CD14-positive monocyte (primary cell): ENCODE measurements around the gene XYLB. TPM values are rescaled to one million over a fixed set of nuclear protein-coding genes. Genes with fewer than 3 reads are reported as not detected.
A peak's percentile ranks its signal among the peaks of the same experiment; 100 is the strongest.

Experiments used
- DNase-seq, 3 donors: peaks; one replicate each; pipeline ENCODE4 v3.0.0-alpha.2; 2011 to 2022
- H2AFZ ChIP-seq: 2 replicates; pipeline ENCODE4 v1.6.0; 2012; ENCODE audit warnings: mild to moderate bottlenecking, low read depth, low read length, inconsistent platforms; ENCODE audit not compliant: insufficient read depth, poor library complexity, severe bottlenecking
- H3K27ac ChIP-seq, 2 donors: 1 replicate in 1 of 2; 2 replicates in 1 of 2; pipeline ENCODE4 v1.5.1; 2012 to 2013; ENCODE audit warnings: low read length in 2 of 2, control low read depth in 1 of 2, inconsistent platforms in 1 of 2, low read depth in 1 of 2, mild to moderate bottlenecking in 1 of 2
- H3K27me3 ChIP-seq, 2 donors: one replicate each; pipeline versions ENCODE4 v1.6.0 to v1.6.1; 2011 to 2013; ENCODE audit warnings: low read length in 2 of 2; ENCODE audit not compliant: control insufficient read depth in 2 of 2, insufficient read depth in 2 of 2
- H3K36me3 ChIP-seq, 2 donors: replicated peaks in 1 of 2; 1 replicate in 1 of 2; 2 replicates in 1 of 2; pipeline versions ENCODE4 v1.5.1 to v1.6.1; 2012 to 2013; ENCODE audit warnings: low read length in 2 of 2, control low read depth in 1 of 2, inconsistent platforms in 1 of 2, mild to moderate bottlenecking in 1 of 2; ENCODE audit not compliant: insufficient read depth in 2 of 2, control insufficient read depth in 1 of 2
- H3K4me1 ChIP-seq, 2 donors: 1 replicate in 1 of 2; 2 replicates in 1 of 2; pipeline versions ENCODE4 v1.5.1 to v1.6.1; 2012 to 2013; ENCODE audit warnings: low read length in 2 of 2, control low read depth in 1 of 2, inconsistent platforms in 1 of 2, mild to moderate bottlenecking in 1 of 2, moderate library complexity in 1 of 2; ENCODE audit not compliant: insufficient read depth in 2 of 2, control insufficient read depth in 1 of 2
- H3K4me2 ChIP-seq: replicated peaks from 2 replicates; pipeline ENCODE3; 2012; ENCODE audit warnings: low read length, moderate library complexity, mild to moderate bottlenecking; ENCODE audit not compliant: poor library complexity, severe bottlenecking; ENCODE audit errors: extremely low read depth
- H3K4me3 ChIP-seq, 3 experiments: fragments of 200-600 bp in 1 of 3; sonication (generic) in 1 of 3; replicated peaks in 1 of 3; 1 replicate in 2 of 3; 2 replicates in 1 of 3; pipeline ENCODE4 v1.5.1; 2011 to 2013; ENCODE audit warnings: low read length in 3 of 3, mild to moderate bottlenecking in 3 of 3, control low read depth in 2 of 3, low read depth in 2 of 3, inconsistent platforms in 1 of 3, moderate library complexity in 1 of 3
- H3K79me2 ChIP-seq: 2 replicates; pipeline ENCODE4 v1.6.0; 2012; ENCODE audit warnings: mild to moderate bottlenecking, control low read depth, inconsistent platforms, low read length, moderate library complexity; ENCODE audit not compliant: insufficient read depth
- H3K9ac ChIP-seq: 2 replicates; pipeline ENCODE4 v1.6.0; 2017; ENCODE audit warnings: low read length, mild to moderate bottlenecking; ENCODE audit not compliant: insufficient read depth, poor library complexity, severe bottlenecking
- H3K9me3 ChIP-seq, 2 donors: replicated peaks in 1 of 2; 1 replicate in 1 of 2; 2 replicates in 1 of 2; pipeline versions ENCODE4 v1.5.1 to v1.6.1; 2012 to 2013; ENCODE audit warnings: low read length in 2 of 2, control low read depth in 1 of 2; ENCODE audit not compliant: control insufficient read depth in 1 of 2, insufficient read depth in 1 of 2
- H4K20me1 ChIP-seq: 2 replicates; pipeline ENCODE4 v1.6.0; 2012; ENCODE audit warnings: mild to moderate bottlenecking, low read length, control low read depth, moderate library complexity; ENCODE audit not compliant: insufficient read depth
- H3K27ac Mint-ChIP-seq, 7 donors: one replicate each; pipeline ENCODE4 v1.8.0; 2020; ENCODE audit warnings: mild to moderate bottlenecking in 7 of 7, mixed read lengths in 7 of 7, moderate library complexity in 6 of 7, inconsistent platforms in 2 of 7
- H3K27me3 Mint-ChIP-seq, 3 donors: one replicate each; pipeline ENCODE4 v1.8.0; 2021 to 2022; ENCODE audit warnings: low read depth in 3 of 3, mild to moderate bottlenecking in 3 of 3, mixed read lengths in 3 of 3, moderate library complexity in 3 of 3, inconsistent platforms in 1 of 3
- H3K36me3 Mint-ChIP-seq, 2 donors: one replicate each; pipeline ENCODE4 v1.8.0; 2020; ENCODE audit warnings: mixed read lengths in 2 of 2, inconsistent platforms in 1 of 2, mild to moderate bottlenecking in 1 of 2
- H3K4me1 Mint-ChIP-seq: one replicate; pipeline ENCODE4 v1.8.0; 2020; ENCODE audit warnings: mild to moderate bottlenecking, mixed read lengths
- H3K4me3 Mint-ChIP-seq, 2 donors: one replicate each; pipeline ENCODE4 v1.8.0; 2020; ENCODE audit warnings: mild to moderate bottlenecking in 2 of 2, mixed read lengths in 2 of 2, moderate library complexity in 1 of 2
- H3K9me3 Mint-ChIP-seq, 7 donors: one replicate each; pipeline ENCODE4 v1.8.0; 2020 to 2022; ENCODE audit warnings: mixed read lengths in 7 of 7, mild to moderate bottlenecking in 6 of 7, moderate library complexity in 6 of 7, inconsistent platforms in 2 of 7
- WGBS: methylation state at CpG from one replicate; pipeline ENCODE4 v1.1.5; 2013; ENCODE audit warnings: missing lambda C conversion rate; ENCODE audit not compliant: insufficient coverage; 5-methylcytosine and 5-hydroxymethylcytosine counted together
- intact Hi-C, 2 donors: fragments of 100-400 bp; cut with micrococcal nuclease; formaldehyde crosslinking; loops; one replicate each; pipeline versions ENCODE4 v1.15.0 to v1.15.1; 2023
- polyA plus RNA-seq, 3 donors: library from polyadenylated mRNA; depleted of rRNA in 1 of 3; unstranded in 2 of 3; stranded (reverse) in 1 of 3; fragments of 300-500 nt in 2 of 3; fragments of >200 nt in 1 of 3; fragmentation: Illumina TruSeq in 2 of 3; gene quantifications; 1 replicate in 2 of 3; 2 replicates in 1 of 3; pipeline ENCODE4 v1.2.3, GENCODE V29; 2012 to 2021
- TF ChIP-seq, protein P1 (sequence below): fragments of 200-600 bp; IDR thresholded peaks from one replicate; pipeline ENCODE4 v1.8.0; 2022; ENCODE audit warnings: antibody characterized with exemption, mild to moderate bottlenecking

Gene XYLB
- polyA plus RNA-seq, 3 donors, result 0.60 to 1.00 (median 0.74) TPM

DNA sequence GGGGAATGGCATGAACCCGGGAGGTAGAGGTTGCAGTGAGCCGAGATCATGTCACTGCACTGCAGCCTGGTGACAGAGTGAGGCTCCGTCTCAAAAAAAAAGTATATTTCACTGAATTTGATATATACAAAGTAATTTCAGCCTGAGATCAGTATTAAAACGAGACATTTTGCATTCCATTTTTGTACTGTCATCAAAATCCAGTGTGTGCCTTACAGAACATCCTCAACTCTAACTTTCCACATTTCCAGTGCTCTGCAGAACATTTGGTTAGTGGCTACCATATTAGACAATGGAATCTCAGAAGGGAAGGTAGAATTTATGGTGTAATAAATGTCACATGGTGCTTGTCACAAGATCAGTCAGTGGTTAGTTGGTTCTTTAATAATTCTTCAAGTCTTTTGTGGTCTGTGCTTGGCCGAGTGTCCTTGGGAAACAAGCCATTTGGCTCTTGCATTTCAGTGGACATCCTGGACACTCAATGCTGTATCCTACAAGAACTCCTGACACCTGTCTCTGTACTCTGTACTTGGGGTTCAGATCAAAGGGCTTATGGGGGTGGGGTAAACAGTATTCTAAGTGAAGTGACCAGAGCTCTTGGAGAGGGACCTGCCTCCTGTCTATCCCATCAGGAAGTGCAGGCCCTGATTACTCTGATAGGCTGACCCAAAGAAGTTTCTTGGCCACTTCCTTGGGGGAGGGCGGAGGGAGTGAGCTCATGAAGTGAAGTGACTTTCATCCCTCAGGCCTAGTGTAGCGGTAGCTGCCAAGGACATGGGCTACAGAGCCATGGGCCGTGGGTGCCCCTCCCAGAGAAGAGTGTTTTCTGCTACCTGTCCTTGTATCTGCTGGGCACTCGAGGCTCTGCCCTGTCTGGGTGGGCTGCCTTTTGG lies 110.8 kb downstream of the XYLB start:
- Histone ChIP-seq H3K9me3 (no peaks in the 10 kb centered on the region), H3K36me3 (no peaks in the 10 kb centered on the region), H3K9ac (no peak overlapping the region), H3K79me2 (no peaks in the 10 kb centered on the region), H3K4me3 (no peak overlapping the region), H3K4me1 (peaks cover 20 to 29% of the 10 kb centered on the region in 2 donors), H2AFZ (no peak overlapping the region), H3K27me3 (peaks cover 30 to 36% of the 10 kb centered on the region in 2 donors), H4K20me1 (no peaks in the 10 kb centered on the region), H3K27ac (no peak overlapping the region), H3K4me2 (no peak overlapping the region)
- Mint-ChIP-seq H3K4me3 (no peak overlapping the region), H3K9me3 (peaks cover 0 to 7% (median 3%) of the 10 kb centered on the region in 7 donors), H3K4me1 (peaks cover 20% of the 10 kb centered on the region), H3K36me3 (peaks cover 0 to 3% of the 10 kb centered on the region in 2 donors), H3K27ac (peak overlapping the region in 1 of 7 donors; percentile 60), H3K27me3 (peaks cover 32 to 44% (median 38%) of the 10 kb centered on the region in 3 donors)
- DNase-seq, result no peak
- 100% methylated on average over 1 of the region's 9 CpGs for WGBS
- intact Hi-C loops, result no loop called here
- TF ChIP-seq, protein P1, sequence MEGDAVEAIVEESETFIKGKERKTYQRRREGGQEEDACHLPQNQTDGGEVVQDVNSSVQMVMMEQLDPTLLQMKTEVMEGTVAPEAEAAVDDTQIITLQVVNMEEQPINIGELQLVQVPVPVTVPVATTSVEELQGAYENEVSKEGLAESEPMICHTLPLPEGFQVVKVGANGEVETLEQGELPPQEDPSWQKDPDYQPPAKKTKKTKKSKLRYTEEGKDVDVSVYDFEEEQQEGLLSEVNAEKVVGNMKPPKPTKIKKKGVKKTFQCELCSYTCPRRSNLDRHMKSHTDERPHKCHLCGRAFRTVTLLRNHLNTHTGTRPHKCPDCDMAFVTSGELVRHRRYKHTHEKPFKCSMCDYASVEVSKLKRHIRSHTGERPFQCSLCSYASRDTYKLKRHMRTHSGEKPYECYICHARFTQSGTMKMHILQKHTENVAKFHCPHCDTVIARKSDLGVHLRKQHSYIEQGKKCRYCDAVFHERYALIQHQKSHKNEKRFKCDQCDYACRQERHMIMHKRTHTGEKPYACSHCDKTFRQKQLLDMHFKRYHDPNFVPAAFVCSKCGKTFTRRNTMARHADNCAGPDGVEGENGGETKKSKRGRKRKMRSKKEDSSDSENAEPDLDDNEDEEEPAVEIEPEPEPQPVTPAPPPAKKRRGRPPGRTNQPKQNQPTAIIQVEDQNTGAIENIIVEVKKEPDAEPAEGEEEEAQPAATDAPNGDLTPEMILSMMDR, result no peak

- peaks cover 0 to 7% (median 3%) of the 10 kb centered on the region in 7 donors for H3K9me3 Mint-ChIP-seq
- Histone ChIP-seq H3K9me3 (no peaks in the 10 kb centered on the region), H3K4me1 (peaks cover 14 to 21% of the 10 kb centered on the region in 2 donors), H3K36me3 (no peaks in the 10 kb centered on the region), H4K20me1 (no peaks in the 10 kb centered on the region), H3K9ac (no peak overlapping the region), H3K4me3 (no peak overlapping the region), H3K27ac (no peak overlapping the region), H3K4me2 (no peak overlapping the region), H3K79me2 (no peaks in the 10 kb centered on the region), H3K27me3 (peaks cover 19 to 24% of the 10 kb centered on the region in 2 donors), H2AFZ (no peak overlapping the region)
- 87% methylated on average over 10 of the region's 13 CpGs for WGBS
- H3K4me1 Mint-ChIP-seq, result peaks cover 14% of the 10 kb centered on the region
- peaks cover 0 to 3% of the 10 kb centered on the region in 2 donors for H3K36me3 Mint-ChIP-seq
- DNase-seq, result no peak
- no peak overlapping the region for H3K4me3 Mint-ChIP-seq
- intact Hi-C loops, result no loop called here
- peaks cover 23 to 32% (median 27%) of the 10 kb centered on the region in 3 donors for H3K27me3 Mint-ChIP-seq
- TF ChIP-seq, protein P1, result no peak
- H3K27ac Mint-ChIP-seq, result no peak overlapping the region
These were observed 112.4 kb downstream of the XYLB start for GRCh38 chr3:38458796-38459498.
